Measurements from ENCODE around the gene TAC4. TPM values are rescaled to one million over a fixed set of nuclear protein-coding genes. Genes with fewer than 3 reads are reported as not detected.

Gene TAC4
- total and polyA plus RNA-seq, 2 experiments from 2014 or later, result not detected

GRCh38 chr17:49836111-49837030, 11.5 kb downstream of the TAC4 start:
- Histone ChIP-seq H2AFZ (no peak overlapping the region), H3K9me3 (ENCODE audit: low read depth) (no peaks in the 10 kb centered on the region), H3K4me1 (ENCODE audit: insufficient read depth) (no peaks in the 10 kb centered on the region), H3K27me3 (no peaks in the 10 kb centered on the region), H3K4me2 (peak overlapping the region; percentile 30), H3K27ac (no peak overlapping the region), H4K20me1 (ENCODE audit: insufficient read depth, poor library complexity, severe bottlenecking) (no peaks in the 10 kb centered on the region), H3K9me2 (replicated peaks; ENCODE audit: insufficient read depth) (no peaks in the 10 kb centered on the region), H3K4me3 (no peak overlapping the region), H3K36me3 (replicated peaks; ENCODE audit: insufficient read depth, low read depth) (no peaks in the 10 kb centered on the region), H3K79me2 (no peaks in the 10 kb centered on the region)
- 74% methylated on average over 16 of the region's 16 CpGs for WGBS (ENCODE audit: low lambda C conversion rate, missing lambda C conversion rate)
- TF ChIP-seq EZH2 (IDR thresholded peaks at IDR 0.05; ENCODE audit: borderline replicate concordance) (no peak), EZH2phosphoT487 (IDR thresholded peaks at IDR 0.05; ENCODE audit: low read depth, severe bottlenecking, unreplicated experiment) (no peak), CTCF (IDR thresholded peaks at IDR 0.05; ENCODE audit: poor library complexity) (no peak)
- no peak for DNase-seq (ENCODE audit: low spot score)

GRCh38 chr17:49835472-49835871, 12.4 kb downstream of the TAC4 start:
- Histone ChIP-seq H3K4me1 (ENCODE audit: insufficient read depth) (no peaks in the 10 kb centered on the region), H3K27ac (no peak overlapping the region), H3K79me2 (no peaks in the 10 kb centered on the region), H3K4me3 (no peak overlapping the region), H3K4me2 (no peak overlapping the region), H4K20me1 (ENCODE audit: insufficient read depth, poor library complexity, severe bottlenecking) (no peaks in the 10 kb centered on the region), H3K9me3 (ENCODE audit: low read depth) (no peaks in the 10 kb centered on the region), H2AFZ (no peak overlapping the region), H3K36me3 (replicated peaks; ENCODE audit: insufficient read depth, low read depth) (no peaks in the 10 kb centered on the region), H3K27me3 (no peaks in the 10 kb centered on the region), H3K9me2 (replicated peaks; ENCODE audit: insufficient read depth) (no peaks in the 10 kb centered on the region)
- TF ChIP-seq EZH2phosphoT487 (IDR thresholded peaks at IDR 0.05; ENCODE audit: low read depth, severe bottlenecking, unreplicated experiment) (no peak), EZH2 (IDR thresholded peaks at IDR 0.05; ENCODE audit: borderline replicate concordance) (no peak), CTCF (IDR thresholded peaks at IDR 0.05; ENCODE audit: poor library complexity) (no peak)
- DNase-seq (ENCODE audit: low spot score), result no peak
- WGBS (ENCODE audit: low lambda C conversion rate, missing lambda C conversion rate), result 94% methylated on average over 7 of the region's 7 CpGs

GRCh38 chr17:49834118-49834743, 13.6 kb downstream of the TAC4 start:
- no peak overlapping the region for H2AFZ ChIP-seq
- TF ChIP-seq CTCF (IDR thresholded peaks at IDR 0.05; ENCODE audit: poor library complexity) (no peak), EZH2 (IDR thresholded peaks at IDR 0.05; ENCODE audit: borderline replicate concordance) (no peak), EZH2phosphoT487 (IDR thresholded peaks at IDR 0.05; ENCODE audit: low read depth, severe bottlenecking, unreplicated experiment) (no peak)
- H3K9me3 ChIP-seq (ENCODE audit: low read depth), result no peaks in the 10 kb centered on the region
- DNase-seq (ENCODE audit: low spot score), result no peak
- no peaks in the 10 kb centered on the region for H3K36me3 ChIP-seq (replicated peaks; ENCODE audit: insufficient read depth, low read depth)
- WGBS (ENCODE audit: low lambda C conversion rate, missing lambda C conversion rate), result 97% methylated on average over 18 of the region's 19 CpGs
- H3K4me1 ChIP-seq (ENCODE audit: insufficient read depth), result no peaks in the 10 kb centered on the region
- no peak overlapping the region for H3K4me2 ChIP-seq
- no peaks in the 10 kb centered on the region for H3K27me3 ChIP-seq
- H3K4me3 ChIP-seq, result no peak overlapping the region
- H4K20me1 ChIP-seq (ENCODE audit: insufficient read depth, poor library complexity, severe bottlenecking), result no peaks in the 10 kb centered on the region
- no peaks in the 10 kb centered on the region for H3K9me2 ChIP-seq (replicated peaks; ENCODE audit: insufficient read depth)
- H3K79me2 ChIP-seq, result no peaks in the 10 kb centered on the region
- no peak overlapping the region for H3K27ac ChIP-seq

All from hepatocyte (in vitro differentiated cells).